ENCODE results near the gene FOXP1.

FOXP1 gene

DNA sequence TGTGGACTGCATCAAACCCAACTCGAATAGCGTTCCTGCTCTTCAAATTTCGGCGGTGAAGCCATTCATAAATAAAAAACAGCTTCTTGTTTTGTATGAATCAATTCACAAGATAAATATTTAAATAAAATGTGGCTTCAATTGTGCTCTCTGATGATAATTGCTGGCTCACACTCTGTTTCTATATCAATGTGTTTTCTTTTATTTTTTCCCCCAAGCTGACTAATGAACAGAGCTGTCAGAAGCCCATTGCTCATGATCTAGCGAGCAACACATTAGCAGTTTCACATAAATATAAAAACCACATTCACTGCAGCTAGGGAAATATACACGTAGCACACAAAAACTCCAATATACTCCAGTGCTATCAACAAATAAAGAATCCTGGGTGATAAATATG, 45.0 kb upstream of the FOXP1 start:
- Histone ChIP-seq H2AFZ (ENCODE audit: low read depth, low read length, severe bottlenecking) (no peak overlapping the region), H3K9me2 (replicated peaks; ENCODE audit: insufficient read depth, low read length) (no peaks in the 10 kb centered on the region), H3K79me2 (ENCODE audit: insufficient read depth, low read length) (no peaks in the 10 kb centered on the region), H3K27me3 (ENCODE audit: low read length) (no peaks in the 10 kb centered on the region), H4K20me1 (ENCODE audit: low read depth, low read length) (no peaks in the 10 kb centered on the region), H3K4me2 (ENCODE audit: low read depth, low read length, poor library complexity, severe bottlenecking) (no peak overlapping the region), H3K9me3 (ENCODE audit: insufficient read depth, low read length) (no peaks in the 10 kb centered on the region), H3K9ac (ENCODE audit: low read length) (no peak overlapping the region), H3K36me3 (ENCODE audit: low read length) (no peaks in the 10 kb centered on the region), H3K4me3 (ENCODE audit: insufficient read depth, low read length, poor library complexity, severe bottlenecking) (no peak overlapping the region), H3K27ac (ENCODE audit: low read depth, low read length) (no peak overlapping the region), H3F3A (ENCODE audit: insufficient read depth) (no peaks in the 10 kb centered on the region)
- TF ChIP-seq EZH2phosphoT487 (conservative IDR thresholded peaks at IDR 0.05; ENCODE audit: low read length) (no peak), CTCF (IDR thresholded peaks at IDR 0.05; ENCODE audit: insufficient read depth, low read length, poor library complexity, severe bottlenecking) (no peak)

- Histone ChIP-seq H4K20me1 (ENCODE audit: low read depth, low read length) (no peaks in the 10 kb centered on the region), H3K9me2 (replicated peaks; ENCODE audit: insufficient read depth, low read length) (no peaks in the 10 kb centered on the region), H3K9ac (ENCODE audit: low read length) (no peak overlapping the region)
Observed at GRCh38 chr3:71625676-71626075, 42.1 kb upstream of the FOXP1 start.

GRCh38 chr3:71621825-71622537, 38.5 kb upstream of the FOXP1 start:
- no peaks in the 10 kb centered on the region for H3K9me3 ChIP-seq (ENCODE audit: insufficient read depth, low read length)
- H3K9ac ChIP-seq (ENCODE audit: low read length): no peak overlapping the region
- no peak overlapping the region for H3K4me2 ChIP-seq (ENCODE audit: low read depth, low read length, poor library complexity, severe bottlenecking)
- H3K36me3 ChIP-seq (ENCODE audit: low read length): no peaks in the 10 kb centered on the region
- no peak overlapping the region for H2AFZ ChIP-seq (ENCODE audit: low read depth, low read length, severe bottlenecking)
- H3F3A ChIP-seq (ENCODE audit: insufficient read depth): no peaks in the 10 kb centered on the region
- H4K20me1 ChIP-seq (ENCODE audit: low read depth, low read length): no peaks in the 10 kb centered on the region
- TF ChIP-seq EZH2phosphoT487 (conservative IDR thresholded peaks at IDR 0.05; ENCODE audit: low read length): no peak
- no peak for TF ChIP-seq CTCF (IDR thresholded peaks at IDR 0.05; ENCODE audit: insufficient read depth, low read length, poor library complexity, severe bottlenecking)
- H3K27me3 ChIP-seq (ENCODE audit: low read length): no peaks in the 10 kb centered on the region
- no peaks in the 10 kb centered on the region for H3K79me2 ChIP-seq (ENCODE audit: insufficient read depth, low read length)
- H3K4me3 ChIP-seq (ENCODE audit: insufficient read depth, low read length, poor library complexity, severe bottlenecking): no peak overlapping the region
- no peak overlapping the region for H3K27ac ChIP-seq (ENCODE audit: low read depth, low read length)
- H3K9me2 ChIP-seq (replicated peaks; ENCODE audit: insufficient read depth, low read length): no peaks in the 10 kb centered on the region

More at GRCh38 chr3:71625676-71626075, 42.1 kb upstream of the FOXP1 start:
- no peak for TF ChIP-seq EZH2phosphoT487 (conservative IDR thresholded peaks at IDR 0.05; ENCODE audit: low read length)
- no peak for TF ChIP-seq CTCF (IDR thresholded peaks at IDR 0.05; ENCODE audit: insufficient read depth, low read length, poor library complexity, severe bottlenecking)
- H3K27me3 ChIP-seq (ENCODE audit: low read length): no peaks in the 10 kb centered on the region
- H3K79me2 ChIP-seq (ENCODE audit: insufficient read depth, low read length): no peaks in the 10 kb centered on the region
- no peaks in the 10 kb centered on the region for H3F3A ChIP-seq (ENCODE audit: insufficient read depth)
- H3K4me2 ChIP-seq (ENCODE audit: low read depth, low read length, poor library complexity, severe bottlenecking): no peak overlapping the region
- no peak overlapping the region for H3K27ac ChIP-seq (ENCODE audit: low read depth, low read length)
- H3K9me3 ChIP-seq (ENCODE audit: insufficient read depth, low read length): no peaks in the 10 kb centered on the region
- H2AFZ ChIP-seq (ENCODE audit: low read depth, low read length, severe bottlenecking): no peak overlapping the region
- H3K36me3 ChIP-seq (ENCODE audit: low read length): no peaks in the 10 kb centered on the region
- H3K4me3 ChIP-seq (ENCODE audit: insufficient read depth, low read length, poor library complexity, severe bottlenecking): no peak overlapping the region

Measured in SU-DHL-6 (cell line).